DOHH2 (cell line): ENCODE data around the gene CCDC77.

Experiments
- CTCF ChIP-seq: fragments of 200-600 bp; sonication (generic); IDR thresholded peaks from one replicate; pipeline ENCODE4 v1.5.1; 2014; ENCODE audit warnings: antibody characterized with exemption, mild to moderate bottlenecking, low read depth, low read length; ENCODE audit not compliant: poor library complexity, severe bottlenecking
- EZH2phosphoT487 ChIP-seq: fragments of 200-600 bp; sonication (generic); IDR thresholded peaks from 2 replicates; pipeline ENCODE4 v1.6.1; 2017; ENCODE audit warnings: borderline replicate concordance, mild to moderate bottlenecking, antibody characterized with exemption, low read length, moderate library complexity, mixed read lengths

DNA sequence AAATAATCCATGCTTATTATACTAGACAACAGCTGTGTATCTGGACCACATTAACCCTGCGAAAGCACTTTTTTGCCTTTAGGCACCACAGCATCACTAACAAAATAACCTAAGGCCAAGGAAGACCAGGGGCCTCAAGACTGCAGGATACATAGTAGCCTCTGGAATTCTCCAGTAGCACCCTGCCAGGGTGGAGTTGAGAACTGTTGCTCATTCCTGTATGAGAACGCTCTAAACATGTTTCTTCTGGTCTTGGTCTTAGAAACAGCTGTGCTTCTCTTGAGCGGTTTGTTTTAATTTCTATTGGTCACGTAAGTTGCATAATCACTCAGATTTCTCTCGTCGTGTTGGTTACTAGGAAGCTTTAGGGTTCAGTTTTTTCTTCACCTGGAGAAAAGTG, 66.1 kb downstream of the CCDC77 start:
- TF ChIP-seq CTCF (no peak), EZH2phosphoT487 (no peak)
